Spleen (tissue), 11 donors: ENCODE measurements around the gene DHRSX. TPM values are rescaled to one million over a fixed set of nuclear protein-coding genes. Genes with fewer than 3 reads are reported as not detected.
"Not testable (repeated sequence)": the region's sequence is repeated elsewhere in the genome, so short reads cannot be mapped to it uniquely, and the experiment has no call there.

Experiments used
- DNase-seq: peaks from one replicate; pipeline ENCODE4 v3.0.0-alpha.2; 2020
- H3K27ac ChIP-seq, 8 donors: fragments of 200-600 bp; sonication (generic) in 7 of 8; 1 replicate in 4 of 8; 2 replicates in 4 of 8; pipeline versions ENCODE4 v1.5.0 to v1.8.0; 2016 to 2021; ENCODE audit warnings: inconsistent platforms in 4 of 8, mild to moderate bottlenecking in 4 of 8, moderate library complexity in 1 of 8
- H3K27me3 ChIP-seq, 7 donors: fragments of 200-600 bp; sonication (generic) in 6 of 7; replicated peaks in 1 of 7; 1 replicate in 4 of 7; 2 replicates in 3 of 7; pipeline versions ENCODE4 v1.5.0 to v1.8.0; 2016 to 2021; ENCODE audit warnings: inconsistent platforms in 3 of 7, mild to moderate bottlenecking in 1 of 7
- H3K36me3 ChIP-seq, 6 donors: fragments of 200-600 bp; sonication (generic) in 5 of 6; 1 replicate in 4 of 6; 2 replicates in 2 of 6; pipeline versions ENCODE4 v1.5.0 to v1.8.0; 2016 to 2021; ENCODE audit warnings: inconsistent platforms in 2 of 6
- H3K4me1 ChIP-seq, 6 donors: fragments of 200-600 bp; sonication (generic) in 5 of 6; 1 replicate in 3 of 6; 2 replicates in 3 of 6; pipeline versions ENCODE4 v1.5.0 to v1.8.0; 2016 to 2021; ENCODE audit warnings: inconsistent platforms in 3 of 6
- H3K4me3 ChIP-seq, 8 donors: fragments of 200-600 bp; sonication (generic) in 7 of 8; 1 replicate in 4 of 8; 2 replicates in 4 of 8; pipeline versions ENCODE4 v1.5.0 to v1.8.0; 2016 to 2021; ENCODE audit warnings: inconsistent platforms in 4 of 8, mild to moderate bottlenecking in 4 of 8, moderate library complexity in 2 of 8
- H3K9me3 ChIP-seq, 8 donors: fragments of 200-600 bp; sonication (generic) in 7 of 8; 1 replicate in 4 of 8; 2 replicates in 4 of 8; pipeline versions ENCODE4 v1.5.0 to v1.8.0; 2016 to 2021; ENCODE audit warnings: inconsistent platforms in 4 of 8
- POLR2A ChIP-seq, 3 donors: fragments of 450-650 bp; IDR thresholded peaks; one replicate each; pipeline ENCODE4 v1.5.1; 2017; ENCODE audit warnings: antibody characterized with exemption in 3 of 3, mild to moderate bottlenecking in 1 of 3
- POLR2AphosphoS5 ChIP-seq, 3 donors: sonication (generic); formaldehyde crosslinking; IDR thresholded peaks; one replicate each; pipeline ENCODE4 v1.5.1; 2017; ENCODE audit warnings: antibody characterized with exemption in 3 of 3
- WGBS, 5 donors: extraction: QIAGEN DNeasy Blood & Tissue Kit in 3 of 5; methylation state at CpG; one replicate each; pipeline versions ENCODE4 v1.1.5 to v1.1.7; 2013 to 2018; 5-methylcytosine and 5-hydroxymethylcytosine counted together
- intact Hi-C: fragments of 100-400 bp; cut with DNase I; formaldehyde crosslinking; loops from one replicate; pipeline ENCODE4 v1.15.0; 2023; ENCODE audit warnings: low total_unique reads
- polyA plus RNA-seq, 3 donors: library from polyadenylated mRNA; stranded (reverse); fragments of 200-250 nt; gene quantifications; one replicate each; pipeline ENCODE4 v1.2.1, GENCODE V29; 2013
- total RNA-seq, 7 donors: library from RNA; depleted of rRNA in 3 of 7; stranded (reverse); fragments of >200 nt in 3 of 7; fragmentation: NEBNext Ultra II Directional in 4 of 7; extraction: Animal tissue kit (Norgen Biotek cat#: 25700) in 4 of 7; gene quantifications; one replicate each; pipeline versions ENCODE4 v1.1.0 to v1.2.1, GENCODE V29; 2016 to 2021
- TF ChIP-seq, protein P1 (sequence below), 11 experiments: fragments of 200-600 bp in 7 of 11; fragments of 450-650 bp in 4 of 11; sonication (generic) in 4 of 11; IDR thresholded peaks in 8 of 11; conservative IDR thresholded peaks in 3 of 11; 1 replicate in 7 of 11; 2 replicates in 4 of 11; pipeline versions ENCODE4 v1.4.0 to v1.8.0; 2016 to 2021; ENCODE audit warnings: antibody characterized with exemption in 11 of 11, inconsistent platforms in 4 of 11, mild to moderate bottlenecking in 1 of 11
- donor health status: healthy with polysubstance abuse.
- donor health status: DM: no; HTN: no; CAD: no; lungs with moderate emphysema.
- donor health status: DM: no; HTN: no; CAD: no.
- donor health status: Bipolar disorder and iron deficiency.
- donor health status: healthy.
- donor health status: DM: no; HTN: no; CAD: no.
- donor health status: DM: yes; HTN: yes; CAD: no.

Gene DHRSX
- total and polyA plus RNA-seq, 10 donors, result 5.5 to 29.6 (median 23.2) TPM

DNA sequence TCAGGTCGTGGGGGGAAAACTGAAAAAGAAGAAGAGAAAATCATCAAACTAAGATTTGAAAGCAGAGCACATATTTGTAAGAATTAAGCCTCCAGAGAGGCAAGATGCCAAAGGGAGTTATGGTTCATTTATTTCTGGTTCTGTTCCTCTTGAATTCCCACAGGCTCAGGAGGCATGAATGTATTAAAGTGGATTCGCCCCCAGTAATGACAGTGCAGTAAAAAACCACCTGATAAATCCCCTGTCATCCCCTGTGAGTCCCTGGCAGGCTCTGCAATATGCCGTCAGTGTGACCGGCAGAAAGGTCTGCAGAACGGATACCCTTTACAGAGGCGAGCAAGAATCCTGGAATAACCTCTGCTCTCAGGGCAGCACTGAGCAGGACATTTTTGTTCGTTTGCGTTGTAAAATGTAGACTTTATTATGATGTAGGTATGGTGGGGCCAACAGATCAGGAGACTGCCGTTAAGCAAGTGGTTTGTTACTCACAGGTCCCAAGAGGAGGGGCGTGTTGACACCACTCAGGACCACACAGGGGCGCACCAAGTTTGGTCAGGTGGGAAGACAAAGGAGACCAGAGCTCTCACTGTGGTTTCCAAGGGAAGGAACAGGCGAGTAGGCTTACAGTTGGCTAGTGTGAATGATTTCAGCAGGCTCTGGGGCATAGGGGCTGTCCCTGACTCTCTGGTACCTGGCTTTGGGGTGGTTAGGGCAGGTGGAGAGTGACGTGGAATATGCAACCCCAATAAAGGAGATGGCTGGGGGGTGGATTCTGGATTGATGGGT is 75.3 kb downstream of the DHRSX start:
- H3K36me3 ChIP-seq, result peaks cover 0 to 71% (median 10%) of the 10 kb centered on the region in 6 donors
- H3K4me1 ChIP-seq, result peaks cover 0 to 15% (median 0%) of the 10 kb centered on the region in 6 donors
- H3K27ac ChIP-seq, result no peak overlapping the region
- WGBS, 5 donors, result 87 to 93% (median 92%) methylated on average over 13 of the region's 13 CpGs
- H3K27me3 ChIP-seq, result no peaks in the 10 kb centered on the region
- no peak for TF ChIP-seq POLR2AphosphoS5 (IDR thresholded peaks at IDR 0.05)
- no peak for TF ChIP-seq POLR2A (IDR thresholded peaks at IDR 0.05)
- TF ChIP-seq, protein P1, sequence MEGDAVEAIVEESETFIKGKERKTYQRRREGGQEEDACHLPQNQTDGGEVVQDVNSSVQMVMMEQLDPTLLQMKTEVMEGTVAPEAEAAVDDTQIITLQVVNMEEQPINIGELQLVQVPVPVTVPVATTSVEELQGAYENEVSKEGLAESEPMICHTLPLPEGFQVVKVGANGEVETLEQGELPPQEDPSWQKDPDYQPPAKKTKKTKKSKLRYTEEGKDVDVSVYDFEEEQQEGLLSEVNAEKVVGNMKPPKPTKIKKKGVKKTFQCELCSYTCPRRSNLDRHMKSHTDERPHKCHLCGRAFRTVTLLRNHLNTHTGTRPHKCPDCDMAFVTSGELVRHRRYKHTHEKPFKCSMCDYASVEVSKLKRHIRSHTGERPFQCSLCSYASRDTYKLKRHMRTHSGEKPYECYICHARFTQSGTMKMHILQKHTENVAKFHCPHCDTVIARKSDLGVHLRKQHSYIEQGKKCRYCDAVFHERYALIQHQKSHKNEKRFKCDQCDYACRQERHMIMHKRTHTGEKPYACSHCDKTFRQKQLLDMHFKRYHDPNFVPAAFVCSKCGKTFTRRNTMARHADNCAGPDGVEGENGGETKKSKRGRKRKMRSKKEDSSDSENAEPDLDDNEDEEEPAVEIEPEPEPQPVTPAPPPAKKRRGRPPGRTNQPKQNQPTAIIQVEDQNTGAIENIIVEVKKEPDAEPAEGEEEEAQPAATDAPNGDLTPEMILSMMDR (IDR thresholded peaks at IDR 0.05 in 8 of 11, conservative IDR thresholded peaks at IDR 0.05 in 3 of 11), result no peak
- intact Hi-C loops, result no loop called here
- no peak for DNase-seq
- H3K9me3 ChIP-seq, result peaks cover 0 to 9% (median 2%) of the 10 kb centered on the region in 8 donors
- H3K4me3 ChIP-seq, result no peak overlapping the region

DNA sequence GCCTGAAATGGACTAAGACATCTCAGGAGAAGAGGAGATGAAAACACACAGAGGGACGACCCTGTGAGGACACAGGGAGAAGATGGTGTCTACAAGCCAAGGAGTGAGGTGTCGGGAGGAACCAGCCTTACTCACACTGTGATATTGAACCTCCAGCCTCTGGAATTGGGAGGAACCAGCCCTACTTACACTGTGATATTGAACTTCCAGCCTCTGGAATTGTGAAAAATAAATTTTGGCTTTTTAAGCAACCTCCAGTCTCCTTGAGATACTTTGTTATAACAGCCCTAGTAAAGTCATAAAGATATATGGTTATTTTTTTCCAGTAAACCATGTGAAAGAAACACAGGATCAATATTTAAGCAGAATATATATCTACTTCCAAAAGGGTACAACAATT is 76.5 kb downstream of the DHRSX start:
- intact Hi-C loops, result no loop called here

DNA sequence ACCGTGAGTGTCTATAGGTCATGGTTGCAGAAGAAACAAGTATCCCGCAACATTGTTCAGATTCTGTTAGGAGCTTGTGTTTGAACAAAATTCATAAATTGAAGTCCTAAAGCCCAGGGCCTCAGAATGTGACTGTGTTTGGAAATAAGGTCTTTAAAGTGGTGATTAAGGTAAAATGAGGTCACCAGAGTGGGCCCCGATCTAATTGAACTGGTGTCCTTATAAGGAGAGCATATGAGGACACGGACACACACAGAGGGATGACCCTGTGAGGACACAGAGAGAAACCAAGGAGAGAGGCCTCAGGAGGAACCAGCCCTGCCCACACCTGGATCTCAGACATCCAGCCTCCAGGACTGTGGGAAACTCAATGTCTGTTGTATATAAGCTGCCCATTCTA is 76.9 kb downstream of the DHRSX start:
- WGBS, 5 donors, result 70 to 95% (median 79%) methylated on average over 4 of the region's 4 CpGs
- DNase-seq, result no peak

More for the DNA sequence above, 76.5 kb downstream of the DHRSX start:
- DNase-seq, result no peak
- H3K27ac ChIP-seq, result no peak overlapping the region
- H3K4me1 ChIP-seq, result peaks cover 0 to 5% (median 0%) of the 10 kb centered on the region in 6 donors
- TF ChIP-seq POLR2AphosphoS5 (IDR thresholded peaks at IDR 0.05), result no peak
- no peak for TF ChIP-seq POLR2A (IDR thresholded peaks at IDR 0.05)
- TF ChIP-seq, protein P1 (IDR thresholded peaks at IDR 0.05 in 8 of 11, conservative IDR thresholded peaks at IDR 0.05 in 3 of 11), result no peak
- WGBS, 5 donors, result 82 to 95% (median 89%) methylated on average over 2 of the region's 2 CpGs
- H3K36me3 ChIP-seq, result peaks cover 0 to 78% (median 10%) of the 10 kb centered on the region in 6 donors
- peaks cover 0 to 9% (median 2%) of the 10 kb centered on the region in 8 donors for H3K9me3 ChIP-seq
- H3K27me3 ChIP-seq, result no peaks in the 10 kb centered on the region
- H3K4me3 ChIP-seq, result no peak overlapping the region

DNA sequence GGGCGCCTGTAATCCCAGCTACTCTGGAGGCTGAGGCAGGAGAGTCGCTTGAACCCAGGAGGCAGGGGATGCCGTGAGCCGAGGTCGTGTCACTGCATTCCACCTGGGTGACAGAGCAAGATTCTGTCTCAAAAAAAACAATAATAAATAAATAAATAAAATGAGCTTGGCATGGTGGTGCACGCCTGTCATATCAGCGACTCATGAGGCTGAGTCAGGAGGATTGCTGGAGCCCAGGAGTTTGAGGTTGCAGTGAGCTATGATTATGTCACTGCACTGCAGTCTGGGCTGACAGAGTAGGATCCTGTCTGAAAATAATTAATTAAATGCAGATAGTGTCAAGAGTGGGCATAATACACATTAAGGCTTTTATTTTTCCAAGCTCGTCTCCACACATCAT is 77.5 kb downstream of the DHRSX start:
- H3K4me3 ChIP-seq, result no peak overlapping the region
- no peak for DNase-seq
- peaks cover 0 to 5% (median 0%) of the 10 kb centered on the region in 6 donors for H3K4me1 ChIP-seq
- TF ChIP-seq POLR2AphosphoS5 (IDR thresholded peaks at IDR 0.05), result no peak
- TF ChIP-seq, protein P1 (IDR thresholded peaks at IDR 0.05 in 8 of 11, conservative IDR thresholded peaks at IDR 0.05 in 3 of 11), result no peak
- TF ChIP-seq POLR2A (IDR thresholded peaks at IDR 0.05), result no peak
- peaks cover 0 to 7% (median 2%) of the 10 kb centered on the region in 8 donors for H3K9me3 ChIP-seq
- WGBS, 5 donors, result 84 to 92% (median 85%) methylated on average over 8 of the region's 8 CpGs
- H3K27ac ChIP-seq, result no peak overlapping the region
- peaks cover 0 to 74% (median 10%) of the 10 kb centered on the region in 6 donors for H3K36me3 ChIP-seq
- intact Hi-C loops, result no loop called here
- no peaks in the 10 kb centered on the region for H3K27me3 ChIP-seq

More for the DNA sequence above, 76.9 kb downstream of the DHRSX start:
- Histone ChIP-seq H3K4me1 (peaks cover 0 to 5% (median 0%) of the 10 kb centered on the region in 6 donors), H3K27me3 (no peaks in the 10 kb centered on the region), H3K36me3 (peaks cover 0 to 78% (median 10%) of the 10 kb centered on the region in 6 donors), H3K4me3 (no peak overlapping the region), H3K9me3 (peaks cover 0 to 9% (median 2%) of the 10 kb centered on the region in 8 donors), H3K27ac (no peak overlapping the region)
- no peak for TF ChIP-seq POLR2AphosphoS5 (IDR thresholded peaks at IDR 0.05)
- TF ChIP-seq, protein P1 (IDR thresholded peaks at IDR 0.05 in 8 of 11, conservative IDR thresholded peaks at IDR 0.05 in 3 of 11), result no peak
- intact Hi-C loops, result no loop called here

DNA sequence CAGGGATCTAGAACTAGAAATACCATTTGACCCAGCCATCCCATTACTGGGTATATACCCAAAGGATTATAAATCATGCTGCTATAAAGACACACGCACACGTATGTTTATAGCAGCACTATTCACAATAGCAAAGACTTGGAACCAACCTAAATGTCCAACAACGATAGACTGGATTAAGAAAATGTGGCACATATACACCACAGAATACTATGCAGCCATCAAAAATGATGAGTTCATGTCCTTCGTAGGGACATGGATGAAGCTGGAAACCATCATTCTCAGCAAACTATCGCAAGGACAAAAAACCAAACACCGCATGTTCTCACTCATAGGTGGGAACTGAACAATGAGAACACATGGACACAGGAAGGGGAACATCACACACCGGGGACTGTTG is 81.4 kb downstream of the DHRSX start:
- H3K27ac ChIP-seq, H3K4me3 ChIP-seq, intact Hi-C loops, H3K27me3 ChIP-seq, DNase-seq, H3K4me1 ChIP-seq: not testable (repeated sequence)
- H3K36me3 ChIP-seq, result peaks cover 0 to 56% (median 6%) of the 10 kb centered on the region in 6 donors
- WGBS, 5 donors, result 91 to 100% (median 98%) methylated on average over 2 to 6 of the region's 7 CpGs
- H3K9me3 ChIP-seq, result peaks cover 0 to 10% (median 0%) of the 10 kb centered on the region in 8 donors
